ENCODE results near the gene P4HA2.

The P4HA2 gene

GRCh38 chr5:132206782-132207181 lies 20.9 kb downstream of the P4HA2 start:
- no peak for DNase-seq (ENCODE audit: low read depth)
- no peak overlapping the region for H3K4me3 ChIP-seq (ENCODE audit: control insufficient read depth, low read depth, low read length)

GRCh38 chr5:132205385-132206125 lies 22.1 kb downstream of the P4HA2 start:
- H3K4me3 ChIP-seq (ENCODE audit: control insufficient read depth, low read depth, low read length): no peak overlapping the region
- DNase-seq (ENCODE audit: low read depth): no peak
- TF ChIP-seq CTCF (IDR thresholded peaks at IDR 0.05; ENCODE audit: control insufficient read depth, insufficient read depth, low read depth, low read length, missing control alignments): no peak

More at GRCh38 chr5:132206782-132207181, 20.9 kb downstream of the P4HA2 start:
- TF ChIP-seq CTCF (IDR thresholded peaks at IDR 0.05; ENCODE audit: control insufficient read depth, insufficient read depth, low read depth, low read length, missing control alignments): no peak

- DNase-seq (ENCODE audit: low read depth): no peak
- H3K4me3 ChIP-seq (ENCODE audit: control insufficient read depth, low read depth, low read length): no peak overlapping the region
- no peak for TF ChIP-seq CTCF (IDR thresholded peaks at IDR 0.05; ENCODE audit: control insufficient read depth, insufficient read depth, low read depth, low read length, missing control alignments)
Measured at GRCh38 chr5:132204371-132205135, 23.1 kb downstream of the P4HA2 start.

- no peak for TF ChIP-seq CTCF (IDR thresholded peaks at IDR 0.05; ENCODE audit: control insufficient read depth, insufficient read depth, low read depth, low read length, missing control alignments)
- no peak overlapping the region for H3K4me3 ChIP-seq (ENCODE audit: control insufficient read depth, low read depth, low read length)
Measured at GRCh38 chr5:132203916-132204315, 23.7 kb downstream of the P4HA2 start.

GRCh38 chr5:132203464-132203818 lies 24.2 kb downstream of the P4HA2 start:
- H3K4me3 ChIP-seq (ENCODE audit: control insufficient read depth, low read depth, low read length): no peak overlapping the region
- no peak for TF ChIP-seq CTCF (IDR thresholded peaks at IDR 0.05; ENCODE audit: control insufficient read depth, insufficient read depth, low read depth, low read length, missing control alignments)
- no peak for DNase-seq (ENCODE audit: low read depth)

More at GRCh38 chr5:132203916-132204315, 23.7 kb downstream of the P4HA2 start:
- DNase-seq (ENCODE audit: low read depth): no peak

GRCh38 chr5:132202711-132203463 lies 24.8 kb downstream of the P4HA2 start:
- DNase-seq (ENCODE audit: low read depth): no peak
- TF ChIP-seq CTCF (IDR thresholded peaks at IDR 0.05; ENCODE audit: control insufficient read depth, insufficient read depth, low read depth, low read length, missing control alignments): no peak

More at GRCh38 chr5:132202711-132203463, 24.8 kb downstream of the P4HA2 start:
- no peak overlapping the region for H3K4me3 ChIP-seq (ENCODE audit: control insufficient read depth, low read depth, low read length)

All from AG09309 (cell line).